ENCODE measurements around the gene DCAF11. TPM values are rescaled to one million over a fixed set of nuclear protein-coding genes. Genes with fewer than 3 reads are reported as not detected.

Gene DCAF11
- total and polyA plus RNA-seq, 2 of the 13 experiments (the other 11 are each of a cell fraction or from before 2014, with no cell fraction given) = 150 to 257 TPM

DNA sequence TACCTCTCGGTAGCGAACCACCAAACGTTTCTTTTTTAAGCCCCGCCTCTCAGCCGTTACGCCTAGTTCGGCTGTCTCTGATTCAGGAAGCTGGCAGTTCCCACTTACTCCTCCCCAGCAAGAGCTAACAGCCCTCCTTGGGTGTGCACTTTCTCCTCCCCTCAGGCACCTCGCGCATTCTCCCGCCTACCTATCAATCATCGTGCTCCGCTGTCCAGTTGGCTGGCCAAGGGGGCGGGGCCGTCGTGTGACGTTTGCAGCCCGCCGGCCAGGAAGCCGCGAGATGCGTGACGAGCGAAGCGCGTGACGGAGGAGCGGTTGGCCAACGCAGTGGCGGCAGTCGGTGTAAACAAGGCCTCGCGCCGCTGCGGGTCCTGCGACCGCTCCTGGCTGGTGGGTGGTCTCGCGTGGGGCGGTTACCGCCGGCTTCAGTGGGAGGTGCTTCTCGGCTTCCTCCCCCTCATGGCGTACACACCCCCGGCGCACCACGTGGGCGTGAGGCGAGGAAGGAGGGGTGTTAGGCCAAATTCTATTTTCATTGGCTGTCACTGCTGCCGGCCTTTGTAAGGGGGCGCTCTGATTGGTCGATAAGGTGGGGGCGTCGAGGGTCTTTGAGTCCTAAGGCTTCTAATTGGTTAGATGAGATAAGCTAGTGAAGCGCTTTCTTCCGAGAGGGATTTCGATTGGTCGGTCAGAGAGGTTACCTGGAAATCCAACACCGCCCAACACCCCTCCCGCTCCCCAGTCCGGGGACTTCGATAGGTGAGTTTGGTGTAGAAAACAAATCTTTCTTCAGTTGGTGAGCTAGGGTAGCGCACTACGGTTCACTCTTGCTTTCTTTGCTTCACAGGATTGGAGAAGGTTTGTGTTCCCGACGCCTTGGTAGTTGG is at the start of gene DCAF11, which contains the start of gene NRL (continued):
- TF ChIP-seq ASH2L (IDR thresholded peaks at IDR 0.05; ENCODE audit: insufficient read length, low read depth, low read length) = peak; percentile 86
- TF ChIP-seq MEIS1 (CRISPR knock-in tag; IDR thresholded peaks at IDR 0.05; ENCODE audit: borderline replicate concordance) = peak; percentile 99
- TF ChIP-seq, protein P1, sequence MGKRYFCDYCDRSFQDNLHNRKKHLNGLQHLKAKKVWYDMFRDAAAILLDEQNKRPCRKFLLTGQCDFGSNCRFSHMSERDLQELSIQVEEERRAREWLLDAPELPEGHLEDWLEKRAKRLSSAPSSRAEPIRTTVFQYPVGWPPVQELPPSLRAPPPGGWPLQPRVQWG (CRISPR knock-in tag; IDR thresholded peaks at IDR 0.05; ENCODE audit: borderline replicate concordance, low read depth) = no peak
- TF ChIP-seq CBX1 (IDR thresholded peaks at IDR 0.05; ENCODE audit: low read depth) = peak; percentile 95
- TF ChIP-seq SALL1 (CRISPR knock-in tag; IDR thresholded peaks at IDR 0.05) = peak; percentile 98
- no peak; the same call in 1 of the 2 replicates for TF ChIP-seq HNRNPUL1 (IDR thresholded peaks at IDR 0.05; ENCODE audit: low read depth, low read length)
- peak; percentile 93 for TF ChIP-seq ARHGAP35 (CRISPR knock-in tag; IDR thresholded peaks at IDR 0.05; ENCODE audit: borderline replicate concordance)
- TF ChIP-seq SMAD9 (CRISPR knock-in tag; IDR thresholded peaks at IDR 0.05) = peak; percentile 98
- no peak for TF ChIP-seq ZNF530 (CRISPR knock-in tag; IDR thresholded peaks at IDR 0.05; ENCODE audit: low read depth)
- TF ChIP-seq XRCC5 (optimal IDR thresholded peaks at IDR 0.05; ENCODE audit: low read length) = peak; percentile 94
- TF ChIP-seq, protein P2, sequence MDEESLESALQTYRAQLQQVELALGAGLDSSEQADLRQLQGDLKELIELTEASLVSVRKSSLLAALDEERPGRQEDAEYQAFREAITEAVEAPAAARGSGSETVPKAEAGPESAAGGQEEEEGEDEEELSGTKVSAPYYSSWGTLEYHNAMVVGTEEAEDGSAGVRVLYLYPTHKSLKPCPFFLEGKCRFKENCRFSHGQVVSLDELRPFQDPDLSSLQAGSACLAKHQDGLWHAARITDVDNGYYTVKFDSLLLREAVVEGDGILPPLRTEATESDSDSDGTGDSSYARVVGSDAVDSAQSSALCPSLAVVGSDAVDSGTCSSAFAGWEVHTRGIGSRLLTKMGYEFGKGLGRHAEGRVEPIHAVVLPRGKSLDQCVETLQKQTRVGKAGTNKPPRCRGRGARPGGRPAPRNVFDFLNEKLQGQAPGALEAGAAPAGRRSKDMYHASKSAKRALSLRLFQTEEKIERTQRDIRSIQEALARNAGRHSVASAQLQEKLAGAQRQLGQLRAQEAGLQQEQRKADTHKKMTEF (CRISPR knock-in tag; IDR thresholded peaks at IDR 0.05) = peak; percentile 99
- TF ChIP-seq MBD4 (IDR thresholded peaks at IDR 0.05; ENCODE audit: borderline replicate concordance, low read length) = no peak
- TF ChIP-seq ZNF224 (CRISPR knock-in tag; IDR thresholded peaks at IDR 0.05) = peak; percentile 94; the same call in 1 of the 2 replicates
- peak; percentile 81 for TF ChIP-seq FOSL2 (CRISPR knock-in tag; IDR thresholded peaks at IDR 0.05)
- TF ChIP-seq, protein P3, sequence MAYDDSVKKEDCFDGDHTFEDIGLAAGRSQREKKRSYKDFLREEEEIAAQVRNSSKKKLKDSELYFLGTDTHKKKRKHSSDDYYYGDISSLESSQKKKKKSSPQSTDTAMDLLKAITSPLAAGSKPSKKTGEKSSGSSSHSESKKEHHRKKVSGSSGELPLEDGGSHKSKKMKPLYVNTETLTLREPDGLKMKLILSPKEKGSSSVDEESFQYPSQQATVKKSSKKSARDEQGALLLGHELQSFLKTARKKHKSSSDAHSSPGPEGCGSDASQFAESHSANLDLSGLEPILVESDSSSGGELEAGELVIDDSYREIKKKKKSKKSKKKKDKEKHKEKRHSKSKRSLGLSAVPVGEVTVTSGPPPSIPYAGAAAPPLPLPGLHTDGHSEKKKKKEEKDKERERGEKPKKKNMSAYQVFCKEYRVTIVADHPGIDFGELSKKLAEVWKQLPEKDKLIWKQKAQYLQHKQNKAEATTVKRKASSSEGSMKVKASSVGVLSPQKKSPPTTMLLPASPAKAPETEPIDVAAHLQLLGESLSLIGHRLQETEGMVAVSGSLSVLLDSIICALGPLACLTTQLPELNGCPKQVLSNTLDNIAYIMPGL (CRISPR knock-in tag; IDR thresholded peaks at IDR 0.05; ENCODE audit: borderline replicate concordance in 1 of 2, low read depth in 1 of 2) = peak in 1 of 2 experiments; percentile 80; a peak in 3 of 4 replicates
- TF ChIP-seq ZNF563 (CRISPR knock-in tag; IDR thresholded peaks at IDR 0.05) = peak; percentile 96
- TF ChIP-seq, protein P4, sequence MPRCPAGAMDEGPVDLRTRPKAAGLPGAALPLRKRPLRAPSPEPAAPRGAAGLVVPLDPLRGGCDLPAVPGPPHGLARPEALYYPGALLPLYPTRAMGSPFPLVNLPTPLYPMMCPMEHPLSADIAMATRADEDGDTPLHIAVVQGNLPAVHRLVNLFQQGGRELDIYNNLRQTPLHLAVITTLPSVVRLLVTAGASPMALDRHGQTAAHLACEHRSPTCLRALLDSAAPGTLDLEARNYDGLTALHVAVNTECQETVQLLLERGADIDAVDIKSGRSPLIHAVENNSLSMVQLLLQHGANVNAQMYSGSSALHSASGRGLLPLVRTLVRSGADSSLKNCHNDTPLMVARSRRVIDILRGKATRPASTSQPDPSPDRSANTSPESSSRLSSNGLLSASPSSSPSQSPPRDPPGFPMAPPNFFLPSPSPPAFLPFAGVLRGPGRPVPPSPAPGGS (CRISPR knock-in tag; IDR thresholded peaks at IDR 0.05) = peak; percentile 98
- TF ChIP-seq, protein P5, sequence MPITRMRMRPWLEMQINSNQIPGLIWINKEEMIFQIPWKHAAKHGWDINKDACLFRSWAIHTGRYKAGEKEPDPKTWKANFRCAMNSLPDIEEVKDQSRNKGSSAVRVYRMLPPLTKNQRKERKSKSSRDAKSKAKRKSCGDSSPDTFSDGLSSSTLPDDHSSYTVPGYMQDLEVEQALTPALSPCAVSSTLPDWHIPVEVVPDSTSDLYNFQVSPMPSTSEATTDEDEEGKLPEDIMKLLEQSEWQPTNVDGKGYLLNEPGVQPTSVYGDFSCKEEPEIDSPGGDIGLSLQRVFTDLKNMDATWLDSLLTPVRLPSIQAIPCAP (CRISPR knock-in tag; IDR thresholded peaks at IDR 0.05; ENCODE audit: low read depth) = peak; percentile 95; the same call in 1 of the 2 replicates
- TF ChIP-seq, protein P6, sequence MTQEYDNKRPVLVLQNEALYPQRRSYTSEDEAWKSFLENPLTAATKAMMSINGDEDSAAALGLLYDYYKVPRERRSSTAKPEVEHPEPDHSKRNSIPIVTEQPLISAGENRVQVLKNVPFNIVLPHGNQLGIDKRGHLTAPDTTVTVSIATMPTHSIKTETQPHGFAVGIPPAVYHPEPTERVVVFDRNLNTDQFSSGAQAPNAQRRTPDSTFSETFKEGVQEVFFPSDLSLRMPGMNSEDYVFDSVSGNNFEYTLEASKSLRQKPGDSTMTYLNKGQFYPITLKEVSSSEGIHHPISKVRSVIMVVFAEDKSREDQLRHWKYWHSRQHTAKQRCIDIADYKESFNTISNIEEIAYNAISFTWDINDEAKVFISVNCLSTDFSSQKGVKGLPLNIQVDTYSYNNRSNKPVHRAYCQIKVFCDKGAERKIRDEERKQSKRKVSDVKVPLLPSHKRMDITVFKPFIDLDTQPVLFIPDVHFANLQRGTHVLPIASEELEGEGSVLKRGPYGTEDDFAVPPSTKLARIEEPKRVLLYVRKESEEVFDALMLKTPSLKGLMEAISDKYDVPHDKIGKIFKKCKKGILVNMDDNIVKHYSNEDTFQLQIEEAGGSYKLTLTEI (CRISPR knock-in tag; conservative IDR thresholded peaks at IDR 0.05) = no peak
- 0 out of 2 replicates have a peak, but pooled peaks have one; percentile 24 for TF ChIP-seq ISX (CRISPR knock-in tag; conservative IDR thresholded peaks at IDR 0.05)
